Chondrocyte (in vitro differentiated cells): ENCODE results near the gene NFATC4. TPM values are rescaled to one million over a fixed set of nuclear protein-coding genes. Genes with fewer than 3 reads are reported as not detected.
"Not testable (repeated sequence)": the region's sequence is repeated elsewhere in the genome, so short reads cannot be mapped to it uniquely, and the experiment has no call there.

Experiments used
- DNase-seq: peaks from one replicate; pipeline ENCODE4 v3.0.0; 2021; ENCODE audit warnings: mixed read lengths, low spot score
- H3K27ac Mint-ChIP-seq: one replicate; pipeline ENCODE4 v1.8.0; 2021; ENCODE audit warnings: mild to moderate bottlenecking, moderate library complexity, mixed read lengths; ENCODE audit not compliant: unreplicated experiment
- H3K27me3 Mint-ChIP-seq: 2 replicates; pipeline ENCODE4 v1.8.0; 2021; ENCODE audit warnings: low read depth, mixed read lengths
- H3K36me3 Mint-ChIP-seq: 2 replicates; pipeline ENCODE4 v1.8.0; 2021; ENCODE audit warnings: low read depth, mixed read lengths
- H3K4me1 Mint-ChIP-seq: 2 replicates; pipeline ENCODE4 v1.8.0; 2021; ENCODE audit warnings: low read depth, mild to moderate bottlenecking, mixed read lengths
- H3K4me3 Mint-ChIP-seq: one replicate; pipeline ENCODE4 v1.8.0; 2021; ENCODE audit warnings: mild to moderate bottlenecking, moderate library complexity, mixed read lengths; ENCODE audit not compliant: unreplicated experiment
- H3K9me3 Mint-ChIP-seq: 2 replicates; pipeline ENCODE4 v1.8.0; 2021; ENCODE audit warnings: low read depth, mixed read lengths
- CTCF ChIP-seq: fragments of 200-600 bp; sonication (generic); IDR thresholded peaks from 2 replicates; pipeline ENCODE4 v1.5.0; 2021; ENCODE audit warnings: antibody characterized with exemption, mild to moderate bottlenecking, moderate library complexity
- total RNA-seq: library from RNA; stranded (reverse); gene quantifications from 3 replicates; pipeline ENCODE4 v1.2.1, GENCODE V29; 2021

Gene NFATC4
- total RNA-seq, 1 donor from 2014 or later: 97.7 TPM

GRCh38 chr14:24387009-24387345 lies 19.0 kb downstream of the NFATC4 start:
- no peak for TF ChIP-seq CTCF
- no peaks in the 10 kb centered on the region for H3K9me3 Mint-ChIP-seq
- no peak for DNase-seq
- H3K27ac Mint-ChIP-seq: no peak overlapping the region
- no peaks in the 10 kb centered on the region for H3K36me3 Mint-ChIP-seq
- no peak overlapping the region for H3K4me3 Mint-ChIP-seq
- no peaks in the 10 kb centered on the region for H3K27me3 Mint-ChIP-seq
- H3K4me1 Mint-ChIP-seq: peaks cover 6% of the 10 kb centered on the region

- not testable (repeated sequence) for DNase-seq, H3K4me3 Mint-ChIP-seq, H3K27ac Mint-ChIP-seq, H3K9me3 Mint-ChIP-seq, H3K36me3 Mint-ChIP-seq, H3K27me3 Mint-ChIP-seq
- peaks cover 12% of the 10 kb centered on the region for H3K4me1 Mint-ChIP-seq
Observed at GRCh38 chr14:24387579-24387978, 19.6 kb downstream of the NFATC4 start.

GRCh38 chr14:24388474-24389179 lies 20.6 kb downstream of the NFATC4 start:
- DNase-seq: no peak
- H3K4me3 Mint-ChIP-seq: no peak overlapping the region
- H3K9me3 Mint-ChIP-seq: no peaks in the 10 kb centered on the region
- H3K36me3 Mint-ChIP-seq: no peaks in the 10 kb centered on the region
- no peak overlapping the region for H3K27ac Mint-ChIP-seq
- no peaks in the 10 kb centered on the region for H3K27me3 Mint-ChIP-seq
- peaks cover 16% of the 10 kb centered on the region for H3K4me1 Mint-ChIP-seq
- TF ChIP-seq CTCF: no peak

- Mint-ChIP-seq H3K9me3 (no peaks in the 10 kb centered on the region), H3K4me1 (peaks cover 18% of the 10 kb centered on the region), H3K27ac (no peak overlapping the region), H3K27me3 (no peaks in the 10 kb centered on the region), H3K36me3 (no peaks in the 10 kb centered on the region), H3K4me3 (no peak overlapping the region)
- TF ChIP-seq CTCF: no peak
- DNase-seq: no peak
Observed at GRCh38 chr14:24389226-24389848, 21.4 kb downstream of the NFATC4 start.

- Mint-ChIP-seq H3K27me3 (no peaks in the 10 kb centered on the region), H3K4me1 (peaks cover 21% of the 10 kb centered on the region), H3K9me3 (no peaks in the 10 kb centered on the region), H3K36me3 (no peaks in the 10 kb centered on the region), H3K27ac (no peak overlapping the region), H3K4me3 (no peak overlapping the region)
- no peak for DNase-seq
- no peak for TF ChIP-seq CTCF
Observed at GRCh38 chr14:24390701-24391468, 22.9 kb downstream of the NFATC4 start.
